NCI-H1417 (cell line): ENCODE data around the gene HCAR2.
A peak's percentile ranks its signal among the peaks of the same experiment; 100 is the strongest.
"Not testable (repeated sequence)": the region's sequence is repeated elsewhere in the genome, so short reads cannot be mapped to it uniquely, and the experiment has no call there.

ENCODE experiments used
- DNase-seq, 3 experiments: peaks; one replicate each; lab custom pipeline; 2025; lab: John Stamatoyannopoulos, UW

HCAR2 gene

DNA sequence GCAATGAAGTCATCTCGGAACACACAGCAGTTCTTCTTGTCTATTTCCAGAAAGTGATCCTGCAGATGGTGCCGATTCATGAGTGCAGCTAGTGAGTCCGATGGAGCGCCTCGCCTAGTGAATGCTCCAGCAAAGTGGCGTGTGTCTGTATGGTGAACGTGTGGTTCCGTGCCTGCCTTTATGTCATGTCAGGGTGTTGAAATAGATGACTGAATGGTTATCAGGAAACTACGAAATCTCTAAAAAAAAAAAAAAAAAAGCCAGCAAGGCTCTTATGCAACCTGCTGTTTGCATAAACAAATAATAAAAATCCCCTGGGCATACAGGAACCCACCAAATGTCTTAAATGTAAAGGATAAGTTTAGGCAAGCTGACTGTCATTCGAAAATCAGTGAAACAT is 13.5 kb upstream of the HCAR2 start, which contains the start of gene HCAR3:
TSS of gene HCAR3 (minus strand) at position 154 of the 400 bp plus-strand sequence. CDS start at position 80, 74 bp downstream.
- peak in 1 of 3 experiments; percentile 29 for DNase-seq

DNA sequence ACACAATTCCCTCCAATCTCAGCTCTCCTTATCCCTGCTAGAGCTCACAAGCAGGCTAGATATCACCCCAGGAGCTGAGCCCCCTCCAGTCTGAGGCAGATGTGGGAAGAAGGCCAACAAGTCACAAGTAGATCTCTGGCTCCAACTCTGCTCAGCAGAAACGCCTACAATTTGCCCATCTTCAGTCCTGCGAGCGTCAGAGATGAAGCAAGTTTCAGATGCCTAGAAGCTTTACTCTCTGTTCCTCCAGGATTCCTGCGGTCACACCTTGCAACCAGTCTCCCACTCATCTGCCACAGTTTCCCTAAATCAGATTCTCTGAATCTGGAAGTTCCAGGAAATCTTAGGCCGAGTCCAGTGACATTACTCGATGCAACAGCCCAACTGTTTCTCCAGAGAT is 12.1 kb upstream of the HCAR2 start:
- DNase-seq, result not testable (repeated sequence)

DNA sequence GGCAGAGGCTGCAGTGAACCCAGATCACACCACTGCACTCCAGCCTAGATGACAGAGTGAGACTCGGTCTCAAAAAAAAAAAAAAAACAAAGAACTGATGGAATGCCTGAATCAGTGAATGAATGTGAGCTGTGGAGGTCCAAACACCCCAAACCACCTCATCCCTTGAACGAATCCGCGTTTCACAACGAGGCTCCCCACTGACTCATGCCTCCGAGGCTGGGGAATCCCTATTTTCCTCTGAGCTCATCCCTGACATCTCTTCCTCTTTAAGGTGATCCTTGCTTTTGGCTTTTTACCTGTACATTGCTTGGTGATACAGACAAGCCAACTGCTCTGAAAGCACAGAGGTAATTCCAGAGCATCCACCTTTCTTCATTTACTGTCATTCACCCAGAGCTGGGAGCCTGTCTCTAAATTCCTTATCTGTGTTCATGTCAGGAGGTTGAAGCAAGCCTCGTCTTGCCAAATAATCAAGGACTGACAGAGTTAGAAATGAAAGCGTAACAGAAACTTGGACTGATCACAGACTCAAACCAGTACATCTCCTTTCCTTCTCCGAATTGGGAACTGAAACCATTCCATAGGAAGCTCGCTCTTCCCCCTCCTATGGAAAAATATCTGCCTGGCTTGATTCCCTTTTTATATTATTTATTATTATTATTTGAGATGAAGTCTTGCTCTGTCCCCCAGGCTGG is 10.5 kb upstream of the HCAR2 start:
- DNase-seq, result not testable (repeated sequence)

DNA sequence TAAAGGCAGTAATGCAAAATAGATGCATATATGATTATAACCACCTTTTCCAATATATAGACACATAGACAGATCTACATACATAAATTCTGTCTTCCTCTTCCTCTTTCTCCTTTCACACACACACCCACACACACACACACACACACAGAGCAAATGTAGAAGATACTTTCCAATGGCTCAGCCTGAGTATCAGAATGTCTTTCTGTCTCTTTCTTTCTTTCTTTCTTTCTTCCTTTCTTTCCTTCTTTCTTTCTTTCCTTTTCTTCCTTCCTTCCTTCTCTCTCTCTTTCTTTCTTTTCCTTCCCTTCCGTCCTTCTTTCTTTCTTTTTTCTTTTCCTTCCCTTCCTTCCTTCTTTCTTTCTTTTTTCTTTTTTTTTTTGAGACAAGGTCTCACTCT is 8.1 kb upstream of the HCAR2 start:
- not testable (repeated sequence) for DNase-seq

DNA sequence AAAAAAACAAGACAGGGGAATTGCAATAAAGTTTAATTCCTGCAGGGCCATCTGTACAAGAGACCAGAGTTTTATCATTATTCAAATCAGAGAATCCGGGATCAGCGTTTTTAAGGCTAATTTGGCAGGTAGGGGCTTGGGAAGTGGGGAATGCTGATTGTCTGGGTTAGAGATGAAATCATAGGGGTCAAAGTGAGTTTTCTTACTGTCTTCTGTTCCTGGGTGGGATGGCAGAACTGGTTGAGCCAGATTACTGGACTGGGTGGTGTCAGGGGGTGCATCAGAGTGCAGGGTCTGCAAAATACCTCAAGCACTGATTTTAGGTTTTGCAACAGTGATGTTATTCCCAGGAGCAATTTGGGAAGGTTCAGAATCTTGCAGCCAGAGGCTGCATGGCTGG is 7.2 kb upstream of the HCAR2 start:
- not testable (repeated sequence) for DNase-seq

DNA sequence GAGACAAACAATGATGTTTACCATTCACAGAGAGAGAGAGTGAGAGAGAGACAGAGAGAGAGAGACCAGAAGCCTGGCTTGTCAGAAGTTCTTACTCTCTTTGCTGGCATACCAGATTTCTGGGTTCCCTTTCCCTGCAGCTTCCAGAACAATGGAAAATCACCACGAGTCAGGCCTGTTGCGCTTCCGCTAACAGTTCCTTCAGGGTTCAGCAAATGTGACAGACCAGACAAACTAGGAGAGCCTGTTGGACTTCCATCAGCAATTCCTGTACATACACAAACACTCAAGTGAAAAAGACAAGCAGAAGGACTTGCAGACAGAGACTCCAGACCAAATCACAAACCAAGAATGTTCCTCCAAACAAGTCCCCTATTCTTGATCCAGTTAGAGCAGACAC is 6.1 kb upstream of the HCAR2 start:
- DNase-seq, result not testable (repeated sequence)

DNA sequence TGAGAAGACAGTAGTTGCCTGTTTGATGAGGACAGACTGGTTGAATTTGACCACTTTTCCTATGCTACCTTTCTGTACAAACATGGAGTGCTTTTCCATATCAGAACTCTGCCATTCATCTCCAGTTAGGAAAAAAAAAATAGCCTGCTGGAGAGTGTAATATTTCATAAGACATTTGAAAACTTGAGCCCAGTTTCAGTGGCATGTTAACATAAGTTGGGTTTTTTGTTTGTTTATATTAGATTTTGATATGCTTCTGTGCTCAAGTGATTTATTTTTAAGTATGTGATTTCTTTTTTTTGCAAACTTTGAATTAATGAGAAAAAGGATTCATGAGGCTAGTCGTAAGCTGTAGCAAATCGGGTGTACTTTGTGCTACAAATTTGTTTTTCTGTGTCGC is 684 bp upstream of the HCAR2 start:
- not testable (repeated sequence) for DNase-seq

DNA sequence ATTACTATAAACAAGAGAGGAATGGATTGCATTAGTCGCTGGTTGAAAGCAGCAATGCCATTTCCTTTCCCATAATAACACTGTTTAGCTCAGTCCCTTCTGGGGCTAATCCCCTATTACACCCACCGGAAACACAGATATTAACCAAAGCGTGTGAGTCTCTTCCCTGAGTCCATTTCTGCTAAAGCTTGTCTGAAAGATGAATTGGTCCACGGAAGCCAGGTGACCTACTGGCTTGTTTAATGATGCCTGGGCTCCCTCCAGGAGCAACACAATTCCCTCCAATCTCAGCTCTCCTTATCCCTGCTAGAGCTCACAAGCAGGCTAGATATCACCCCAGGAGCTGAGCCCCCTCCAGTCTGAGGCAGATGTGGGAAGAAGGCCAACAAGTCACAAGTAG is 1.7 kb downstream of the HCAR2 start:
- DNase-seq, result not testable (repeated sequence)

DNA sequence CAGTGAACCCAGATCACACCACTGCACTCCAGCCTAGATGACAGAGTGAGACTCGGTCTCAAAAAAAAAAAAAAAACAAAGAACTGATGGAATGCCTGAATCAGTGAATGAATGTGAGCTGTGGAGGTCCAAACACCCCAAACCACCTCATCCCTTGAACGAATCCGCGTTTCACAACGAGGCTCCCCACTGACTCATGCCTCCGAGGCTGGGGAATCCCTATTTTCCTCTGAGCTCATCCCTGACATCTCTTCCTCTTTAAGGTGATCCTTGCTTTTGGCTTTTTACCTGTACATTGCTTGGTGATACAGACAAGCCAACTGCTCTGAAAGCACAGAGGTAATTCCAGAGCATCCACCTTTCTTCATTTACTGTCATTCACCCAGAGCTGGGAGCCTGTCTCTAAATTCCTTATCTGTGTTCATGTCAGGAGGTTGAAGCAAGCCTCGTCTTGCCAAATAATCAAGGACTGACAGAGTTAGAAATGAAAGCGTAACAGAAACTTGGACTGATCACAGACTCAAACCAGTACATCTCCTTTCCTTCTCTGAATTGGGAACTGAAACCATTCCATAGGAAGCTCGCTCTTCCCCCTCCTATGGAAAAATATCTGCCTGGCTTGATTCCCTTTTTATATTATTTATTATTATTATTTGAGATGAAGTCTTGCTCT is 3.0 kb downstream of the HCAR2 start:
- not testable (repeated sequence) for DNase-seq

DNA sequence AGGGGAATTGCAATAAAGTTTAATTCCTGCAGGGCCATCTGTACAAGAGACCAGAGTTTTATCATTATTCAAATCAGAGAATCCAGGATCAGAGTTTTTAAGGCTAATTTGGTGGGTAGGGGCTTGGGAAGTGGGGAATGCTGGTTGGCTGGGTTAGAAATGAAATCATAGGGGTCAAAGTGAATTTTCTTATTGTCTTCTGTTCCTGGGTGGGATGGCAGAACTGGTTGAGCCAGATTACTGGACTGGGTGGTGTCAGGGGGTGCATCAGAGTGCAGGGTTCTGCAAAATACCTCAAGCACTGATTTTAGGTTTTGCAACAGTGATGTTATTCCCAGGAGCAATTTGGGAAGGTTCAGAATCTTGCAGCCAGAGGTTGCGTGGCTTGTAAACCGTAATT is 6.2 kb downstream of the HCAR2 start:
- not testable (repeated sequence) for DNase-seq

DNA sequence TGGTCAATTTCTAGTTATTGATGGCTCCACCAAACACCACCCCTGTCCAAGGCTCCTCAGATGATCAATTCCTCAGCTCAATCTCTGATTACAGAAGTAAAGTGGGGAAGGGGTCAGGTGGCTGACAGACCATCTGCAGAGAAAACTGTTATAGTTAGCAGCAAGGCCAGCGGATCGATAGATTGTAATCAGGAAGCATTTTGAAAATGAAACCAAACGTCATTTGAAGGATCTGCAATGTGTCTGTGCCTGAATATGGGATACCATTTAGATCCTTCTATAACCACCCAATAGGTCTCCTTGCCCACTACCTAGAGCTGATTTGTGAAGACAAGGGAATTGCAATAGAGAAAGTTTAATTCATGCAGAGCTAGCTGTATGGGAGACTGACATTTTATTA is 11.6 kb downstream of the HCAR2 start:
- DNase-seq, result no peak

DNA sequence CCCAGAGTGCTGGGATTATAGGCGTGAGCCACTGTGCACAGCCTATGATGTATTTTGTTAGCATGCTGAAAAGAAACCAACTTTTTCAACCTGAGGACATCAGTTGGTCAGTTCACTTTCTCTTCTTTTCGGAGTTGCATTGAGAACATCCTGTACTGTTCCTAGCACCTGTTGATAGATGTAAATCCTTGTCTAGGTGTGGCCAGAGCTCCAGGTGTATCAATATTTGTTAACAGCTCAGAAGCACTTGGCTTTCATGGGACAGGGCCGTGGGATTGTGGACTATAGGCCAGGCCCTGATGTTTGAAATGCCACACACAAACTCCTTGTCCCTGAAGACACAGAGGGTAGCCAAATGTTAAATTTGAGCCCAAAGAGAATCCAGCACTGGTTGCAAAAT is 14.9 kb downstream of the HCAR2 start:
- no peak for DNase-seq

DNA sequence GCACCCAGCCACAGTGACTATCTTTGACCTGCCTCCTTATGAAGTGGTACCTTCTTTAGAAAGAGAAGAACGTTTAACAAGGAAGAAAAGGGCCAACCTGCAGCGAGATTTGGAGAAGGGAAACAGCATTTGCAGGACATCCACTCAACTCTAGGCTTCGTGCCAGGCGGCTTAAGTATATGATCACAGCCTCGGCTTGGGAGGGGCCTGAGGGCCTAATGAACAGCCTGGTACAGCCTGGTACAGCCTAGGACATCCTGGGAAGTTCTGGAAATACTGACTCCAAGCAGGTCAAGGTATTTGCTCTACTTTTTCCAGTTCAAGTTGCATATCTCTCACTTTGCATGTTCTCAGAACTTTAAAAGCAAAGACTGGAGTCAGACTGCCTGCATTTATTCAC is 16.1 kb downstream of the HCAR2 start:
- DNase-seq, result peak in 2 of 3 experiments; percentile 12 to 52

DNA sequence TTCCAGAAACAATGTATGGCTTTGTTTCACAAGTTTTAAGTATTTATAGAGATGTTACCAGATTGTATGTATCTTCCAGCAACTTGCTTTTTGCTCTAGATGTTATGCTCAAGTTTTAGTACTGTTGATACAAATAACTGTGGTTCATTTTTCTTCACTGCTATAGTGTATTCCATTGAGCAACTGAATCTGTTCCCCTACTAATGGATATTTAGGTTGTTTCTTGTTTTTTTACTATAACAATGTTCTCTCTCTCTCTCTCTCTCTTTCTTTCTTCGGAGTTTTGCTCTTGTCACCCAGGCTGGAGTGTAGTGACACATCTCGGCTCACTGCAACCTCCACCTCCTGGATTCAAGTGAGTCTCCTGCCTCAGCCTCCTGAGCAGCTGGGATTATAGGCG is 16.6 kb downstream of the HCAR2 start:
- no peak for DNase-seq

DNA sequence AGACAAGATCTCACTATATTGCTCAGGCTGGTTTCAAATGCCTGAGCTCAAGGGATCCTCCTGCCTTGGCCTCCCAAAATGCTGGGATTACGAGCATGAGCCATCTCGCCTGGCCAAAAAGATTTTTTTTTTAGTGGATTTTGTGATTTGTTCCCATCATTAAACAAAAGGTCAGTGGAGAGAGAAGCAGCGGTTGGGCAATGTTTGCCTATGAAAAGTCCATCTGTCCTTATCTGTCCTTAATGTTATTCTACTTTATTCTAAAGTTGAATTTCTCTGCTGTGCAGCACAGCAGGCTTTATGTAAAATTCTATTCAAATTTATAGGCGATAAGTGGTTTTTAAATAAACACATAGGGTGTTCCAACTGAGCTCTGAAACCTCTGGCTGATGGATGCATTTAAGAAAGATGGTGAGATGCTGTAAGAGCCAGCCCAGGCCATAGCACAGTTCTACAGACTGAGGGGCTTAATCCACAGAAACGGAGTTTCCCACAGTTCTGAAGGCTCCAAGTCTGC is 18.8 kb downstream of the HCAR2 start:
- DNase-seq, result no peak

DNA sequence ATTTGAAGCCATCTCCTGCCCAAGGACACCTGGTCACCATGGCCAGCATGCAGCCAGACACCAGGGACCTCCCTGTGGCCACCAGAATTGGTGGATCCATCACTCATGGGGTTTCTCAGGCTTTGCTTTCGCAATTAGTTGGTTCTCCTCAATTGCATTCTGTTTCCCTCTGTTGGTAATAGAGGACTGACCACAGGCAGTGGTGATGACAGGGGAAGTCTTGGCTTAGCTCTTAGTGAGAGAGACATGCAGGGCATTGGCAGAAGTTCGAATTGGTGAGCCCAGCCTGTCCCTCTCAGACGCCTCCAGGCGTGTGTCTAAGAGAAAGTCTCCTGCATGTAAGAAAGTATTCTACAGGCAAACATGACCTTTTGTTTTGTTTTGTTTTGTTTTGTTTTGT is 21.3 kb downstream of the HCAR2 start:
- DNase-seq, result no peak

DNA sequence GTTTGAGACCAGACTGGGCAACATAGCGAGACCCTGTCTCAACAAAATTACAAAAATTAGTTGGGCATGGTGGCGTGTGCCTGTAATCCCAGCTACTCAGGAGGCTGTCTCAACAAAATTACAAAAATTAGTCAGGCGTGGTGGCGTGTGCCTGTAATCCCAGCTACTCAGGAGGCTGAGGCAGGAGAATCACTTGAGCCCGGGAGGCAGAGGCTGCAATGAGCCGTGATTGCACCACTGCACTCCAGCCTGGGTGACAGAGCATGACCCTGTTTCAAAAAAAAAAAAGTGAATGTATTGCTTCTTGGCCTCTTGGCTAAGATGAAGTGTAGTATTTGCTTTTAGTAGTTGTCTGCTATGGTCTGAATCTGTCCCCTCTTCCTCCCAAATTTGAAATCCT is 22.2 kb downstream of the HCAR2 start:
- not testable (repeated sequence) for DNase-seq

DNA sequence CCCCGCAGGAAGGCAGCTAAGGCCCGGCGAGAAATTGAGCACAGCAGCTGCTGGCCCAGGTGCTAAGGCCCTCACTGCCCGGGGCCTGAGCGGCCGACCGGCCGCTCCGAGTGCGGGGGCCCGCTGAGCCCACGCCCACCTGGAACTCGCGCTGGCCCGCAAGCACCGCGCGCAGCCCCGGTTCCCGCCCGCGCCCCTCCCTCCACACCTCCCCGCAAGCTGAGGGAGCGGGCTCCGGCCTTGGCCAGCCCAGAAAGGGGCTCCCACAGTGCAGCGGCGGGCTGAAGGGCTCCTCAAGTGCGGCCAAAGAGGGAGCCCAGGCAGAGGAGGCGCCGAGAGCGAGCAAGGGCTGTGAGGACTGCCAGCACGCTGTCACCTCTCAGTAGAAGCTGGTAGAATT is 26.4 kb downstream of the HCAR2 start:
- not testable (repeated sequence) for DNase-seq

DNA sequence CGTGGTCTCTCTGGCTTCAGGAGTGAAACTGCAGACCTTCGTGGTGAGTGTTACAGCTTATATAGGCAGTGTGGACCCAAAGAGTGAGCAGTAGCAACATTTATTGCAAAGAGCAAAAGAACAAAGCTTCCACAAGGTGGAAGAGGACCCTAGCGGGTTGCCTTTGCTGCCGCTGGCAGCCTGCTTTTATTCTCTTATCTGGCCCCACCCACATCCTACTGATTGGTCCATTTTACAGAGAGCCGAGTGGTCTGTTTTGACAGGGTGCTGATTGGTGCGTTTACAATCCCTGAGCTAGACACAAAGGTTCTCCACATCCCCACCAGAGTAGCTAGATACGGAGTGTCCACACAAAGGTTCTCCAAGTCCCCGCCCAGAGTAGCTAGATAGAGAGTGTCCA is 27.1 kb downstream of the HCAR2 start:
- not testable (repeated sequence) for DNase-seq

DNA sequence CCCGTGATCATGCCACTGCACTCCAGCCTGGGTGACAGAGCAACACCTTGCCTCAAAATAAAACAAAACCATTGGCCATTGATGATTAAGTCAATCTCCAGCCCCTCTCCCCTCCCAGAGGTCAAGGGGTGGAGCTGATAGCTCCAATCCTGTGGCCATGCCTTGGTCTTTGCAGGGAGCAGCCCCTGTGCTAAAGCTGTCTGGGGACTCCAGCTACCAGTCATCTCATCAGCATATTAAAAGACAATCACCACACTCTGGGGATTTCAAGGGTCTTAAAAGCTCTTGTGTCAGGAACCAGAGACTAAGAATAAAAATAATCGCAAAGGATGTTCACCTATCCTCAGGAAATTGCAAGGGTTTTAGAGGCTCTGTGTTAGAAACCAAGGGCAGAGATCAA is 30.6 kb downstream of the HCAR2 start:
- no peak for DNase-seq

DNA sequence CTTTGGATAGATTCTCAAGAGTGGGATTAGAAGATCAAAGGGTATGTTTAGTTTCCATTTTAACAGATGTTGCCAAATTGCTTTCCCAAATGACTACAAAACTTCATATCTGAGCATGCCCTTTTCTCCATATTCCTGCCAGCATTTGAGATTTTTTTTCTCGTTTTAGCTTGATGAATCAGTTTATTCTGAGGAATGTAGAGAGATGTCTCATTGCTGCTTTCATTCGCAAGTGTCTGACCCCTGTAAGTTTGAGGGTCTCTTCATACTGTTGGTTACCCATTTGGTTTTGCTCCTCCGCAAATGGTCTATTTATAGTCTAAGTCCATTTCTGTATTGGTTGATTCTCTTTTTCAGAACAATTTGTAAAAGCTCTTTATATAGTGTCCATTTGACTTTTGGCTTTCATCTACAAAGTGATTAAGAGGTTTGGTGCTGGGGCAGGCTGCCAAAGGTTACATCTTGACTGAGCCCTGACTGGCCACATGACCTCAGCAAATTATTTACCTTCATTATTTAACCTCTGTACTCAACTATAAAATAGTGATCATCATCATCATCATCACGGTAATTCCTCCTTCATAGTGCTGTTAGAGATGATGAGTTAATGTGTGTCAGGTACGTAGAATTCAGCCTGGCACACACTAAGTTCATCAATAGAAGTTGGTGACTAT is 33.6 kb downstream of the HCAR2 start:
- DNase-seq, result no peak

DNA sequence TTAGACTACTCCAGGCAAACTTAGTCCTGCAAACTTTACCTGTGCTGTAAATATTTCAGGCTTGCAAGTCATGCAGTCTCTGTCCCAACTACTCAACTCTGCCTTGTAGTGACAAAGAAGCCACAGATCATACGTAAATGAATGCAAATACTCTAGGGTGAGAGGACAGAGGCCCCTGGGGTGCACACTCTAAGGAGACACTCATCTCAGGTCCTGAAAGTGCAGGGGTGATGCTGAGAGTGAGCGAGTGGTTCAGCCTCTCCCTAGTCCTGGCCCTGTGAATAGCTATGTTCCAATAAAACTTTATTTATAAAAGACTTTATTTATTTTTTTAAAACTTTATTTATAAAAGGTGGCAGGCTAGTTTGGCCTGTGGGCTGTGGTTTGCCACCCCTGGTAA is 34.9 kb downstream of the HCAR2 start:
- no peak for DNase-seq

DNA sequence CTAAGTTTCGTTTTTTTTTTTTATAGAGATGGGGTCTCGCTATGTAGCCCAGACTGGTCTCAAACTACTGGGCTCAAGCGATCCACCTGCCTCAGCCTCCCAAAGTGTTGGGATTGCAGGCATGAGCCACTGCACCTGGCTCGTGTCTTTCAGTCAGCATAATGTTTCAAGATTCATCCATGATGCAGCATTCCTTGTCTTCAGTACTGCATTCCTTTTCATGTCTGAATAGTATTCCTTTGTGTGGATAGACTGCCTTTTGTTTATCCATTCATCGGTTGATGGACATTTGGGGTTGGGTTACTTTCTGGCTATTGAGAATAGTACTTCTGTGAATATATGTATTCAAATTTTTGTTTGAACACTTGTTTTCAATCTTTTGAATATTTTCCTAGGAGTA is 37.4 kb downstream of the HCAR2 start:
- no peak for DNase-seq
